HG03060 (cell line): ENCODE measurements around the gene ZNF431.
"Not testable (repeated sequence)": the region's sequence is repeated elsewhere in the genome, so short reads cannot be mapped to it uniquely, and the experiment has no call there.

Source experiments
- ATAC-seq: cut with Tn5 transposase; IDR thresholded peaks from one replicate; pipeline ENCODE4 v1.9.1; 2021; ENCODE audit warnings: low read depth, moderate number of reproducible peaks; ENCODE audit not compliant: unreplicated experiment

Gene ZNF431

DNA sequence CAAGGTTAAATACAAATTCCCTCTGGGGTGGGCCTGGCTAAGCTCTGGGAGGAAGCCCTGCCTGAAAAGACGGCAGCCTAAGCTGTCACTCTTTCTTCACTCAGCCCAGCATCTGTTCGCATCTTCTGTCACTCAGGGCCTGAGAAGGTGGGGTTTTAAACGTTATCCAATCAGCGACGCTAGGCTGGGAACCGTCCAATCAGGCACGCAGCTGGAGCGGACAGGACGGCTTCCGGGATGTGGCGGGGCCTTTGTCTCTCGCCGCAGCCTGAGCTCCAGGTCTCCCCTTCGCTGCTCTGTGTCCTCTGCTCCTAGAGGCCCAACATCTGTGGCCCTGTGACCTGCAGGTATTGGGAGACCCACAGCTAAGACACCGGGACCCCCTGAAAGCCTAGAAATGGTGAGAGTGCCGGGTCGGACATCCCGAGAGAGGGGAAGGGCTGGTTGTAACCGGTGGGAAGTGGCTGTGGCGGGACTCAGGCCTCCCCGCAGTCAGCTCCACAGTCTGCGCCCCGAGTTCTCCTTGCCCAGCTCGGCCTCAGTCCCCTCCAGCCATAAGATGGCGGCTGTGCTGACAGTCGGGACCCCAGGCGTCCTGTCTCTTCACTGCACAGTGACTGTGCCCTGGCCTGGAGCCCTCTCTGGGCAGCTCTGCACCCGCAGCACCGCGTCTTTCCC lies at the start of gene ZNF431:
Gene ZNF431, plus strand, starts transcription at position 254 of the 678 bp plus-strand sequence. Its CDS starts 144 bp downstream, at position 398.
- no peak for ATAC-seq

DNA sequence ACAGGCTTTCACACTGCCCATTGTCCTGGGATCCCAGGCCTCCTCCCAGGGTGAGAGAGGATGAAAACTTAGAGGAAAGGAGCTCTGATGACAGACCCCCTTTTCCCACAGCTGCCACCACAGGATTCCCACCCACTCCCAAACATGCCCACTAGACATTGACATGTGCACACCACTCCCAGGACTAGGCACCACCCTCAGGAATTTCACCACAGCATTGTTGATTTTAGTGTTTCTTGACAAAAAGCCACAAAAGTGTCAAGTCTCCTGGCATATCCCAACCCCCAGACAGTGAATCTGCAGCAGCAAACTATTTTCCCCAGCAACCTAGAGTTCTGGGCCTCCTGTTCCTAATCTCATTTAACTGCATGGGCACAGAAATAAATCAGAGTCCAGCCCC lies 49.7 kb upstream of the ZNF431 start:
- ATAC-seq, result no peak

DNA sequence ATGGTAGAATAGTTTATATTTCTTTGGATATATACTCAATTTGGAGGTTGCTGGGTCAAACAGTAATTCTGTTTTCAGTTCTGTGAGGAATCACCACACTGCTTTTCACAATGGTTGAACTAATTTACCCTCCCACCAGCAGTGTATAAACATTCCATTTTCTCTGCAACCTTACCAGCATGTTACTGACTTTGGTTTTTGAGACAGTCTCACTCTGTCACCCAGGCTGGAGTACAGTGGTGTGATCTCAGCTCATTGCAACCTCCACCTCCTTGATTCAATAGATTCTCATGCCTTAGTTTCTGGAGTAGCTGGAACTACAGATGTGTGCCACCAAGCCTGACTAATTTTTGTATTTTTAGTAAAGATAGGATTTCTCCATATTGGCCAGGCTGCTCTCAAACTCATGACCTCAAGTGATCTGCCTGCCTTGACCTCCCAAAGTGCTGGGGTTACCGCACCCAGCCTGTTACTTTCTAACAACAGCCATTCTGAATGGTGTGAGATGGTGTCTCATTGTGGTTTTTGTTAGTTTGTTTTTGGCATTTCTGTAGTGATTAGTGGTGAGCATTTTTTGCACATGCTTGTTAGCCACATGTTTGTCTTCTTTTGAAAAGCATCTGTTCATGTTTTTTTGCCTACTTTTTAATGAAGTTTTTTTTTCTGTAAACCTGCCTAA lies 47.4 kb upstream of the ZNF431 start:
- ATAC-seq, result no peak

GRCh38 chr19:21098291-21098690 lies 43.5 kb upstream of the ZNF431 start:
- no peak for ATAC-seq

DNA sequence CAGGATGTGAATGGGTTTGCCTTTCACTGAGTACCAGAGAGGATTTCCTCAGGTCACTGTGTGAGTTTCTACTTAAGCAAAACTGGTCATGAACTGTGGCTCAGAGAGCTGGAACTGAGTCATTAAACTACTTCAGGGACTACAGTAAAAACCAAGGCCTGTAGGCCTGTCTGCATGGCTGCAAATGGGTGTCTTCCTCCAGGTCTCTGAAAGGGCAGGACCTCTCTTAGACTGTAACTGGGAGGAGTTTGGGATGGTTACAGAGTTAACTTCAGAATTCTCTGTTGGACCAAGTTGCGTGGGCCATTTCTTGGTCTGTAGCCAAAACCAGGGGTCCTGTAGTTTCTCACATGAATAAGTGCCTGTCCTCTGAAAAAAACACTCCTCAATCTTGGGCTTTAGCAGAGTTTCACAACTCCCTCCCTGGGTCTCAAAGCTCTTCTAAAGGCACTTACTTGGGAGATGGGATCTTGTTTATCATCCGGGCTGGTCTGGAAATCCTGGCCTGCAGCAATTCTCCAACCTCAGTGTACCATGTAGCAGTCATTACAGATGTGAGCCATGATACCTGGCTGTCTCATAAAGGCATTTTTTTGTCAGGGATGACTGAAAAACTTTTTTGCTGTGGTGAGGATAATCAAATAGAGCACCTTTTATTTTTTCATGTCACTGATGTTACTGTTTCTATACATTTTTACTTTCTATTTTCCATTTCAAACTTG lies 40.2 kb upstream of the ZNF431 start:
- no peak for ATAC-seq

GRCh38 chr19:21109116-21109515 lies 32.7 kb upstream of the ZNF431 start:
- ATAC-seq, result no peak

- no peak for ATAC-seq
Measured at GRCh38 chr19:21110183-21110582, 31.7 kb upstream of the ZNF431 start.

DNA sequence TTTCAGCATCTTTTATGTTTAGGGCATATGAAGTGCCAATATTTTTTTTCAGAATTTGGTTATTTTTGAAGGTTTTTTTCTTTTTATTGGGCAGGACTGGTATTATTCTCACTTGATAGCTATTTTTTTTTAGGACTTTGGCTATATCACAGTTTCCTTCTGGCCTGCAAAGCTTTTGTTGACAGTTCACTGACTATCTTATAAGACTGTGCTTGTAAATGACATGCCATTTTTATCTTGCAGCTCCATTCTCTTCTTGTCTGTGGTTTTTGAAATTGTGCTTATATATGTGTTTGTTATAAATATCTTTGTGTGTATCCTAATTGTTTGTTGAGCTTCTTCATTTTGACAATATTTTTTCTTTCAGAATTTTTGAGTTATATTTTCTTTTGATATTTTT lies 26.4 kb upstream of the ZNF431 start:
- no peak for ATAC-seq

DNA sequence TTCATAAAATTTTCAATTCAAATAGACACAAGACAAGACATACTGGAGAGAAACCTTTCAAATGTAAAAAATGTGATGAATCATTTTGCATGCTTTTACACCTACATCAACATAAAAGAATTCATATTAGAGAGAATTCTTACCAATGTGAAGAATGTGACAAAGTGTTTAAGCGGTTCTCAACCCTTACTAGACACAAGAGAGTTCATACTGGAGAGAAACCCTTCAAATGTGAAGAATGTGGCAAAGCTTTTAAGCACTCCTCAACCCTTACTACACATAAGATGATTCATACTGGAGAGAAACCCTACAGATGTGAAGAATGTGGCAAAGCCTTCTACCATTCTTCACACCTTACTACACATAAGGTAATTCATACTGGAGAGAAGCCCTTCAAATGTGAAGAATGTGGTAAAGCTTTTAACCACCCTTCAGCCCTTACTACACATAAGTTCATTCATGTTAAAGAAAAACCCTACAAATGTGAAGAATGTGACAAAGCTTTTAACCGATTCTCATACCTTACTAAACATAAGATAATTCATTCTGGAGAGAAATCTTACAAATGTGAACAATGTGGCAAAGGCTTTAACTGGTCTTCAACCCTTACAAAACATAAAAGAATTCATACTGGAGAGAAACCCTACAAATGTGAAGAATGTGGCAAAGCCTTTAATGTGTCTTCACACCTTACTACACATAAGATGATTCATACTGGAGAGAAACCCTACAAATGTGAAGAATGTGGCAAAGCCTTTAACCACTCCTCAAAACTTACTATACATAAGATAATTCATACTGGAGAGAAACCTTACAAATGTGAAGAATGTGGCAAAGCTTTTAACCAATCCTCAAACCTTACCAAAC lies 24.6 kb upstream of the ZNF431 start:
- ATAC-seq, result no peak

DNA sequence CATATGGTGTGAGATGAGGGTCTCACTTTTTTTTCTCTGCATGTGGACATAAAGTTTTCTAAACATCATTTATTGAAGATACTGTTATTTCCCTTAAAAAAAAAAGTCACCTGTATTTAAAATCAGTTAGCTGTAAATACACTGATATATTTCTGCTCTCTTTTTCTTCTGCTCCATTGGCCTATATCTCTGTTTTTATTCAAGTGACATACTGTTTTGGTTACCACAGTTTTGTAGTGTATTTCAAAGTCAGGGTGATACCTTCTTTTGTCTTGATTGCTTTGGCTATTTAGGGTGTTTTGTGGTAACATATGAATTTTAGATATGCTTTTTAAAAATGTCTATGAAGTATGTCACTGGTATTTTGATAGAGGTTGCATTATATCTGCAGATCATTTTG lies 15.8 kb upstream of the ZNF431 start:
- no peak for ATAC-seq

DNA sequence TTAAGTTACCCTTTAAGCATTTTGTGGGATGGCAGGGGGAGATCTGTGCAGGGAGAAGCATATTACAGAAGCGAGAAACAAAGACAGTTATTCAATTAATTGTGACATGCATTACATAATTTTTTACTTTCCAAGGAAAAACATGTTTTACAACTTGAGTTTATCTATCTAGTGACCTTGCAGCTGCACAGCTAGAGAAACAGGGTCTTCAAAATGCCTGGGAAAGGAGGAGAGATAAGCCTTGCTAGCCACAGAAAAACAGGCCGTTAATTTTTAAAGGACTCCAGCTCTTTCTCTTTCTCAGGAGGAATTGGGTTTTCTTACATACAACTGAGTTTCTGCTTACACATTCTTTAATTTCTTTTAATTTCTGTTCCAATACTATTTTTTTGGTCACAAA lies 14.8 kb upstream of the ZNF431 start:
- ATAC-seq, result no peak

DNA sequence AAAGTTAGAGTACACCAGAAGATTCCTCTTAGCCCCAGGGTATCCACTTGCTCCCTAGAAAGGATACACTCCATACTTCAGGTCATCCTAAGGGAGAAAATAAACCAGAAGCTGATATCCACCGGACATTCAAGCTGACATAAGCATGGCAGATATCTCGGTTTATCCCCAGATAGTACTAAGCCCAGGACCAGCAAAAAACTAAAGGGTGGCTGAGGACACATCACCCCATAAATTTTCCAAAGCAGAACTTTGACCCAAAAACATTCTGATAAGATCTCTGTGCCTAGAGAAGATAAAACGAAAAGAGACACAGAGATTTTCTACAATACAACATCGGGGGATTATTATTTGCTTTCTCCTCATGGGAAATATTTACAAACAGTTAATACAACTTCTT lies 13.9 kb upstream of the ZNF431 start:
- ATAC-seq, result no peak

DNA sequence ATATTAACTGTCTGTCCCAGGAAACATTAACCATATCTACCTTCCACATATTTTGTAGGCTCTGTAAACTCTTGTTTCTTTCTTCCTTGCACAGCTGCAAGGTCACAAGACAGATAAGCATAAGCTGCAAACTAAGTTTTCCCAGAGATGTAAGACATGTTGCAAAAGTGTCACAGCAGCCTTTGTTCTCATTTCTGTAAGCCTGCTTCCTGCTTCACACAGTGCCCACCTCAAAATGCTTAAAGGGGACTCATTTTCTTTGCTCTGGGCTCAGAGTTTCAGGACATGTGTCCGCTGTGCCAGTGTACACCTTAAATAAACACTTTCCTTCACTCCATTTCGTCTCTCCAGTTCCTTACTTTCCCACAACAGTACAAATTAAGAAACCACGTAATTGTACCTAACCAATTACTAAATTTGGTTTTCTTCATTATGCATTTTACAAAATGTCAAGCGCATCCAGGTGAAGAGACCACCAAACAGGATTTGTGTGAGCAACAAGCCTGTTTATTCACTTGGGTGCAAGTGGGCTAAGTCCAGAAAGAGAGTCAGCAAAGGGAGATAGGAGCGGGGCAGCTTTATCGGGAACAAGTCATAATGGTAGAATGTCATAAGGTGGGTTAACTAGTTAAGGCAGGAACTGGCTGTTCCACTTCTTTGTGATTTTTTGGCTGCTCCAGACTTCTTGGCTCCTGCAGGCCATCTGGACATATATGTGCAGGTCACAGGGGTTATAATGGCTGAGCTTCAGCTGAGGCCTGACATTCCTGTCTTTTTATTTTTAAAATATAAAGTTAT lies 12.7 kb upstream of the ZNF431 start:
- ATAC-seq, result no peak

DNA sequence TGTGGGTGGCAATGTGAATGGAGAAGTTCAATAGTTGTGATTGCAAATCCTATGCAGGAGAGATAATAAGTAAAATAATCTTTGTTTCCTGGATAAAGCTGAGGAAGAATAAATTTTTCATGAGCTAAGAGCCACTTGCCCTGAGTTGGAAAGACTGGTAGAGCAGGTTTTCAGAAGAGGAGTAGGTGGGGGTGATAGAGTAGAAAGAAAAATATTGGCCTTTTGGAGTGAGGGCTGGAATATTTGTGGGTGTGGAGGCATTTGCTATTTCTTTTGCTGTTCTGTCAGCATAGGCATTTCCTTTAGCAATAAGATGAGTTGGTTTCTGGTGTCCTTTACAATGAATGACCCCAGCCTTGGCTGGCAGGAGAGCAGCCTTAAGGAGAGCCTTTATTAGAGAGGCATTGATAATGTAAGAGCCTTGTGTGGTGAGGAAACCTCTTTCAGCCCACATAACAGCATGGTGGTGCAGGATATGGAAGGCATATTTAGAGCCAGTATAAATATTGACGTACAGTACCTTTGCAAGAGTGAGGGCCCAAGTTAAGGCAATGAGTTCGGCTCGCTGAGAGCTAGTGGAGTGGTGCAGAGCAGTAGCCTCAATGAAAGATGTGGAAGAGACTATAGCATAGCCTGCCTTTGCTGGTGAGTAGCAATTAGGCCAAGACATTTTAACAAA lies 11.6 kb upstream of the ZNF431 start:
- ATAC-seq, result no peak

GRCh38 chr19:21133633-21134032 lies 8.2 kb upstream of the ZNF431 start:
- no peak for ATAC-seq

DNA sequence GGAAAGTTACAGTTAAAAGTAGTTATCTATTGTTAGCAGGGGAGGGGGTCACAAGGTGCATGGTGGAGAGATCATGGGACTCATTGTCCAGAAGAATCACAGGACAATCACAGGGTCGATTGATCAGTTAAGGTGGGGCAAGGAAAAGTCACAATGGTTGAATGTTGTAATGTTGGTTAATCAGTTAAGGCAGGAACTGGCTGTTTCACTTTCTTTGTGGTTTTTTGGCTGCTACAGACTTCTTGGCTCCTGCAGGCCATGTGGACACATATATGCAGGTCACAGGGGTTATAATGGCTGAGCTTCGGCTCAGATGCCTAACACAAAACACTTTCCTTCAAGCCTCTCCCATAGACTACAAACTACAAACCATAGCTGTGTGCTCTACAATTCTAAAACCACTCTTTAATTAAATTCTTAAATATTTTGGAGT lies 6.9 kb upstream of the ZNF431 start:
- ATAC-seq, result no peak

DNA sequence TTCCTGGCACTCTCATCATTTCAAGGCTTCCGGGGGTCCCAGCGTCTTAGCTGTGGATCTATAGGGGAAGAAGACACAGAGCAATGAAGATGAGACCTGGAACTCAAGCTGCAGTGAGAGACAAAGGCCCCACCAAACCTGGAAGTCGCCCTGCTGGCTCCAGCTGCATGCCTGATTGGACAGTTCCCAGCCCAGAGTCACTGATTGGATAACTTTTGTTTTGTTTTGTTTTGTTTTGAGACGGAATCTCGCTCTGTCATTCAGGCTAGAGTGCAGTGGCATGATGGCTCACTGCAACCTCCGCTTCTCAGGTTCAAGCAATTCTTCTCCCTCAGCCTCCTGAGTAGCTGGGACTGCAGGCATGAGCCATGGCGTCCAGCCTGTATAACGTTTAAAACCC lies 6.4 kb upstream of the ZNF431 start:
- no peak for ATAC-seq

- ATAC-seq, result no peak
Measured at GRCh38 chr19:21138130-21138529, 3.7 kb upstream of the ZNF431 start.

DNA sequence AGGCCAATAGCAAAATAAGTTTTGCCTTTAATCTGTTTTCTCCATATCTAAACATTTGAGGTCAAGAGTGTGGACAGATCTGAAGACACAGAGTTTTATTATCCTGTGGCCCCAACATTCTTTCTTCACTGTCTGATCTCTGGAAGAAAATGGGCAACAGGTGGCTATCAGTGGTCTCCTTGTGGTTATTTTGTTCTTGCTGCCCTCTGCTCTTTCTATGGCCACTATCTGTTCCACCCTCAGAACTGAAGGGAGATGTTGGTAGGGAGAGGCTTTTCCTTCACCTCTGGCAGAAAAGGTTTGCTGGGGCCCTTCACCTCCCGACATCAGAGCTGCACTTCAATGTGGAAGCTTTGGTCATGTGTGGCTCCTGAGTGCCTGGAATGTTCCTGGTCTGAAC lies 834 bp upstream of the ZNF431 start:
- not testable (repeated sequence) for ATAC-seq
